CD14-positive monocyte (primary cell): ENCODE measurements around the gene RNF13. TPM values are rescaled to one million over a fixed set of nuclear protein-coding genes. Genes with fewer than 3 reads are reported as not detected.

ENCODE experiments used
- DNase-seq, 3 donors: peaks; one replicate each; pipeline ENCODE4 v3.0.0-alpha.2; 2011 to 2022
- H2AFZ ChIP-seq: 2 replicates; pipeline ENCODE4 v1.6.0; 2012; ENCODE audit warnings: mild to moderate bottlenecking, low read depth, low read length, inconsistent platforms; ENCODE audit not compliant: insufficient read depth, poor library complexity, severe bottlenecking
- H3K27ac ChIP-seq, 2 donors: 1 replicate in 1 of 2; 2 replicates in 1 of 2; pipeline ENCODE4 v1.5.1; 2012 to 2013; ENCODE audit warnings: low read length in 2 of 2, control low read depth in 1 of 2, inconsistent platforms in 1 of 2, low read depth in 1 of 2, mild to moderate bottlenecking in 1 of 2
- H3K27me3 ChIP-seq, 2 donors: one replicate each; pipeline versions ENCODE4 v1.6.0 to v1.6.1; 2011 to 2013; ENCODE audit warnings: low read length in 2 of 2; ENCODE audit not compliant: control insufficient read depth in 2 of 2, insufficient read depth in 2 of 2
- H3K36me3 ChIP-seq, 2 donors: replicated peaks in 1 of 2; 1 replicate in 1 of 2; 2 replicates in 1 of 2; pipeline versions ENCODE4 v1.5.1 to v1.6.1; 2012 to 2013; ENCODE audit warnings: low read length in 2 of 2, control low read depth in 1 of 2, inconsistent platforms in 1 of 2, mild to moderate bottlenecking in 1 of 2; ENCODE audit not compliant: insufficient read depth in 2 of 2, control insufficient read depth in 1 of 2
- H3K4me1 ChIP-seq, 2 donors: 1 replicate in 1 of 2; 2 replicates in 1 of 2; pipeline versions ENCODE4 v1.5.1 to v1.6.1; 2012 to 2013; ENCODE audit warnings: low read length in 2 of 2, control low read depth in 1 of 2, inconsistent platforms in 1 of 2, mild to moderate bottlenecking in 1 of 2, moderate library complexity in 1 of 2; ENCODE audit not compliant: insufficient read depth in 2 of 2, control insufficient read depth in 1 of 2
- H3K4me2 ChIP-seq: replicated peaks from 2 replicates; pipeline ENCODE3; 2012; ENCODE audit warnings: low read length, moderate library complexity, mild to moderate bottlenecking; ENCODE audit not compliant: poor library complexity, severe bottlenecking; ENCODE audit errors: extremely low read depth
- H3K4me3 ChIP-seq, 3 experiments: fragments of 200-600 bp in 1 of 3; sonication (generic) in 1 of 3; replicated peaks in 1 of 3; 1 replicate in 2 of 3; 2 replicates in 1 of 3; pipeline ENCODE4 v1.5.1; 2011 to 2013; ENCODE audit warnings: low read length in 3 of 3, mild to moderate bottlenecking in 3 of 3, control low read depth in 2 of 3, low read depth in 2 of 3, inconsistent platforms in 1 of 3, moderate library complexity in 1 of 3
- H3K79me2 ChIP-seq: 2 replicates; pipeline ENCODE4 v1.6.0; 2012; ENCODE audit warnings: mild to moderate bottlenecking, control low read depth, inconsistent platforms, low read length, moderate library complexity; ENCODE audit not compliant: insufficient read depth
- H3K9ac ChIP-seq: 2 replicates; pipeline ENCODE4 v1.6.0; 2017; ENCODE audit warnings: low read length, mild to moderate bottlenecking; ENCODE audit not compliant: insufficient read depth, poor library complexity, severe bottlenecking
- H3K9me3 ChIP-seq, 2 donors: replicated peaks in 1 of 2; 1 replicate in 1 of 2; 2 replicates in 1 of 2; pipeline versions ENCODE4 v1.5.1 to v1.6.1; 2012 to 2013; ENCODE audit warnings: low read length in 2 of 2, control low read depth in 1 of 2; ENCODE audit not compliant: control insufficient read depth in 1 of 2, insufficient read depth in 1 of 2
- H4K20me1 ChIP-seq: 2 replicates; pipeline ENCODE4 v1.6.0; 2012; ENCODE audit warnings: mild to moderate bottlenecking, low read length, control low read depth, moderate library complexity; ENCODE audit not compliant: insufficient read depth
- H3K27ac Mint-ChIP-seq, 7 donors: one replicate each; pipeline ENCODE4 v1.8.0; 2020; ENCODE audit warnings: mild to moderate bottlenecking in 7 of 7, mixed read lengths in 7 of 7, moderate library complexity in 6 of 7, inconsistent platforms in 2 of 7
- H3K27me3 Mint-ChIP-seq, 3 donors: one replicate each; pipeline ENCODE4 v1.8.0; 2021 to 2022; ENCODE audit warnings: low read depth in 3 of 3, mild to moderate bottlenecking in 3 of 3, mixed read lengths in 3 of 3, moderate library complexity in 3 of 3, inconsistent platforms in 1 of 3
- H3K36me3 Mint-ChIP-seq, 2 donors: one replicate each; pipeline ENCODE4 v1.8.0; 2020; ENCODE audit warnings: mixed read lengths in 2 of 2, inconsistent platforms in 1 of 2, mild to moderate bottlenecking in 1 of 2
- H3K4me1 Mint-ChIP-seq: one replicate; pipeline ENCODE4 v1.8.0; 2020; ENCODE audit warnings: mild to moderate bottlenecking, mixed read lengths
- H3K4me3 Mint-ChIP-seq, 2 donors: one replicate each; pipeline ENCODE4 v1.8.0; 2020; ENCODE audit warnings: mild to moderate bottlenecking in 2 of 2, mixed read lengths in 2 of 2, moderate library complexity in 1 of 2
- H3K9me3 Mint-ChIP-seq, 7 donors: one replicate each; pipeline ENCODE4 v1.8.0; 2020 to 2022; ENCODE audit warnings: mixed read lengths in 7 of 7, mild to moderate bottlenecking in 6 of 7, moderate library complexity in 6 of 7, inconsistent platforms in 2 of 7
- CTCF ChIP-seq: fragments of 200-600 bp; IDR thresholded peaks from one replicate; pipeline ENCODE4 v1.8.0; 2022; ENCODE audit warnings: antibody characterized with exemption, mild to moderate bottlenecking
- WGBS: methylation state at CpG from one replicate; pipeline ENCODE4 v1.1.5; 2013; ENCODE audit warnings: missing lambda C conversion rate; ENCODE audit not compliant: insufficient coverage; 5-methylcytosine and 5-hydroxymethylcytosine counted together
- intact Hi-C, 2 donors: fragments of 100-400 bp; cut with micrococcal nuclease; formaldehyde crosslinking; loops; one replicate each; pipeline versions ENCODE4 v1.15.0 to v1.15.1; 2023
- polyA plus RNA-seq, 3 donors: library from polyadenylated mRNA; depleted of rRNA in 1 of 3; unstranded in 2 of 3; stranded (reverse) in 1 of 3; fragments of 300-500 nt in 2 of 3; fragments of >200 nt in 1 of 3; fragmentation: Illumina TruSeq in 2 of 3; gene quantifications; 1 replicate in 2 of 3; 2 replicates in 1 of 3; pipeline ENCODE4 v1.2.3, GENCODE V29; 2012 to 2021

RNF13 gene
- polyA plus RNA-seq, 3 donors = 95.4 to 481 (median 462) TPM

- H3K4me3 ChIP-seq = no peak overlapping the region
- no peak overlapping the region for H3K27ac Mint-ChIP-seq
- peaks cover 5% of the 10 kb centered on the region for H3K79me2 ChIP-seq
These were observed 45.9 kb downstream of the RNF13 start for GRCh38 chr3:149858911-149859310.

GRCh38 chr3:149860881-149861280 is 47.9 kb downstream of the RNF13 start:
- H3K9me3 Mint-ChIP-seq = peaks cover 0 to 7% (median 2%) of the 10 kb centered on the region in 7 donors
- no peak overlapping the region for H3K4me3 ChIP-seq
- H3K36me3 ChIP-seq = peaks cover 31 to 81% of the 10 kb centered on the region in 2 donors
- peaks cover 52 to 72% of the 10 kb centered on the region in 2 donors for H3K36me3 Mint-ChIP-seq
- no peak for DNase-seq
- no peak overlapping the region for H2AFZ ChIP-seq
- WGBS = no CpG with 5 or more reads among the region's 3 CpGs
- no peak overlapping the region for H3K27ac ChIP-seq
- peaks cover 2% of the 10 kb centered on the region for H3K4me1 Mint-ChIP-seq
- H3K9ac ChIP-seq = no peak overlapping the region
- TF ChIP-seq CTCF = no peak
- peaks cover 0 to 1% (median 0%) of the 10 kb centered on the region in 3 donors for H3K27me3 Mint-ChIP-seq
- H3K4me2 ChIP-seq = no peak overlapping the region
- H4K20me1 ChIP-seq = peaks cover 84% of the 10 kb centered on the region
- intact Hi-C loops = no loop called here
- no peaks in the 10 kb centered on the region for H3K27me3 ChIP-seq
- peaks cover 7% of the 10 kb centered on the region for H3K79me2 ChIP-seq
- no peak overlapping the region for H3K27ac Mint-ChIP-seq
- no peaks in the 10 kb centered on the region for H3K9me3 ChIP-seq
- H3K4me3 Mint-ChIP-seq = no peak overlapping the region
- no peaks in the 10 kb centered on the region for H3K4me1 ChIP-seq

More at GRCh38 chr3:149858911-149859310, 45.9 kb downstream of the RNF13 start:
- no peak for DNase-seq
- H4K20me1 ChIP-seq = peaks cover 87% of the 10 kb centered on the region
- H3K9ac ChIP-seq = no peak overlapping the region
- Mint-ChIP-seq H3K27me3 (no peaks in the 10 kb centered on the region), H3K36me3 (peaks cover 57 to 73% of the 10 kb centered on the region in 2 donors), H3K9me3 (peaks cover 0 to 4% (median 0%) of the 10 kb centered on the region in 7 donors), H3K4me1 (peaks cover 2% of the 10 kb centered on the region), H3K4me3 (no peak overlapping the region)
- WGBS = no CpG with 5 or more reads among the region's 2 CpGs
- no peaks in the 10 kb centered on the region for H3K27me3 ChIP-seq
- H3K36me3 ChIP-seq = peaks cover 40 to 85% of the 10 kb centered on the region in 2 donors
- TF ChIP-seq CTCF = no peak
- no peak overlapping the region for H2AFZ ChIP-seq
- H3K4me1 ChIP-seq = no peaks in the 10 kb centered on the region
- no peak overlapping the region for H3K4me2 ChIP-seq
- intact Hi-C loops = no loop called here
- no peak overlapping the region for H3K27ac ChIP-seq
- no peaks in the 10 kb centered on the region for H3K9me3 ChIP-seq
